Epithelial cell of esophagus (primary cell): ENCODE data around the gene ERCC3.
"Not testable (repeated sequence)": the region's sequence is repeated elsewhere in the genome, so short reads cannot be mapped to it uniquely, and the experiment has no call there.

Experiments used
- DNase-seq: peaks from one replicate; pipeline ENCODE4 v3.0.0; 2010; ENCODE audit warnings: low read depth
- H3K4me3 ChIP-seq: 2 replicates; pipeline ENCODE4 v1.5.1; 2011; ENCODE audit warnings: mild to moderate bottlenecking, low read length, control low read depth
- TF ChIP-seq, protein P1 (sequence below): IDR thresholded peaks from 2 replicates; pipeline ENCODE4 v1.5.1; 2011; ENCODE audit warnings: low read depth, mild to moderate bottlenecking, low read length, control low read depth, inconsistent platforms; ENCODE audit not compliant: insufficient read depth; ENCODE audit errors: missing control alignments

ERCC3 gene

DNA sequence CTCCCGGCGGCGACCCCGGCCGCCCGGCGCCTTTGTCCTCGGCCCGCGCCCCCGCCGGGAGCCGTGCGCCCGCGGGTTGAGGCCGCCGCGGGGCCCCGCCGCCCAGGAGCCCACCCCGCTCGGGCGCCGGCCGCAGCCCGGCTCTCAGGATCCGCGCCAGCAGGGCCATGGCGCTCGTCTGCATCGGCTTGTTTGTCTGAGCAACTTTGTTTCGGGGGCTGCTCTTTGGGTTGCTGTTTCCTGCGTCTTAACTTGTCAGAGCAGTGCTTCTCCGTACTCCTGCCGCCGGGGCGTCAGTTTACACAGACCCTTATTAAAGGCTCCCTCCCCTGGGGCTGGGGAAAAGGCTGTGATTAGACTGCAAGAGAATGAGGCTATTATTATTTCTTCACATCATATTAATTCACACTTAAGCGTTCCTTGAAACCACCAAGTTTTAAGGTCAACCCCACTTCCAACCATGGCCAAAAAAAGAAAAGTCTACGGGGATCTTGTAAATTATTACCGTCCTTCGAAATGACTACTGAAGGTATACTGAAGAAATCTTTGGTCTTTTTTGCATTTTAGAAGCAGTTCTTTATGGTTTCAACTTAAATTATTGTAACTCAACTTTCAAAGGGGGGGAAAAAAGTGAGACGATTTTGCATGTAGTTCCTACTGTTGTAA is 73.7 kb downstream of the ERCC3 start, which contains the start of gene CYP27C1:
CYP27C1 (minus strand) TSS at position 198 of the 666 bp plus-strand sequence; CDS start at position 169, 29 bp downstream.
- H3K4me3 ChIP-seq, result peak within 1 kb of the TSS; percentile 64
- DNase-seq, result no peak
- TF ChIP-seq, protein P1, sequence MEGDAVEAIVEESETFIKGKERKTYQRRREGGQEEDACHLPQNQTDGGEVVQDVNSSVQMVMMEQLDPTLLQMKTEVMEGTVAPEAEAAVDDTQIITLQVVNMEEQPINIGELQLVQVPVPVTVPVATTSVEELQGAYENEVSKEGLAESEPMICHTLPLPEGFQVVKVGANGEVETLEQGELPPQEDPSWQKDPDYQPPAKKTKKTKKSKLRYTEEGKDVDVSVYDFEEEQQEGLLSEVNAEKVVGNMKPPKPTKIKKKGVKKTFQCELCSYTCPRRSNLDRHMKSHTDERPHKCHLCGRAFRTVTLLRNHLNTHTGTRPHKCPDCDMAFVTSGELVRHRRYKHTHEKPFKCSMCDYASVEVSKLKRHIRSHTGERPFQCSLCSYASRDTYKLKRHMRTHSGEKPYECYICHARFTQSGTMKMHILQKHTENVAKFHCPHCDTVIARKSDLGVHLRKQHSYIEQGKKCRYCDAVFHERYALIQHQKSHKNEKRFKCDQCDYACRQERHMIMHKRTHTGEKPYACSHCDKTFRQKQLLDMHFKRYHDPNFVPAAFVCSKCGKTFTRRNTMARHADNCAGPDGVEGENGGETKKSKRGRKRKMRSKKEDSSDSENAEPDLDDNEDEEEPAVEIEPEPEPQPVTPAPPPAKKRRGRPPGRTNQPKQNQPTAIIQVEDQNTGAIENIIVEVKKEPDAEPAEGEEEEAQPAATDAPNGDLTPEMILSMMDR, result no peak

DNA sequence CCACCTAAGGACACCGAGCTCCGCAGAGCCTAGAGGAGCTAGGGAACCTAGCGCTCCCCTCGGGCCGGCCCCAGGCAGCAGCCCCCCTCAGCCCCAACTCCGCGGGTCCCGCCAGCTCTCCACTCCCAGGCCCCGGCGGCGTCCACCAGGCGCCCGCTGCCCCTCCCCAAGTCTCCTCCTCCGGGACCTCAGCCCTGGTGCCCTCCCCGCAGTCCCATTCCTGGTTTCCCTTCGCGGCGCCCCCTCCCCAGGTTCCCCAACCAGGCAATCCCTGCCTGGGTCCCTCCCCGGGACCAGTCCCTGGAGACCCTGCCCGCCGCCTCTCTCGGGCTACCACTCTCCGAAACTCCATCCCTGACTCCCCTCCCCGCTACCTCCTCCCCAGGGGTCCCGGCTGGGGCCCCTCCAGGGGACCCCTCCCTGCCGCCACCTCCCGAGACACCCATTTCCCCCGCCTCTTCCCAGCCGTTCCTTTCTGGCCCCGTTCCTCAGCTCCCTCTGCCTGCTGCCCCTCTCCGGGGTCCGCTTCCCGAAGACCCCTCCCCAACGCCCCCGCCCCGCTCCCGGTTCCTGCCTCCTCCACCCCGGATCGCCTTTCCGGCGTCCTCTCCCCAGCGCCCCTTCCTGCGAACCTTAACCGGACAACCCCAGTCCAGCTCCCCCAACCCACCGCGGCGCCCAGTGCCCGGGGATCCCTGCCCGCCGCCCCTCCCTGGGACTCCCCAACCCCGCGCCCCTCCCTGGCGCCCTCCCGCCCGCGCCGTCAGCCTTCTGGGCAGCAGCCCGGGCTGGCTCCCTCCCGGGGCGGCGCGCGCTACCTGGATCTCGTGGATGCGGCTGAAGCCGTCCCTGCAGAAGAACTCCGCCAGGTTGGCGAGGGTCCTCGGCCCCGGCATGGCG is 74.5 kb downstream of the ERCC3 start:
- peak overlapping the region; percentile 64 for H3K4me3 ChIP-seq
- peak; percentile 46 for DNase-seq
- TF ChIP-seq, protein P1, result no peak

DNA sequence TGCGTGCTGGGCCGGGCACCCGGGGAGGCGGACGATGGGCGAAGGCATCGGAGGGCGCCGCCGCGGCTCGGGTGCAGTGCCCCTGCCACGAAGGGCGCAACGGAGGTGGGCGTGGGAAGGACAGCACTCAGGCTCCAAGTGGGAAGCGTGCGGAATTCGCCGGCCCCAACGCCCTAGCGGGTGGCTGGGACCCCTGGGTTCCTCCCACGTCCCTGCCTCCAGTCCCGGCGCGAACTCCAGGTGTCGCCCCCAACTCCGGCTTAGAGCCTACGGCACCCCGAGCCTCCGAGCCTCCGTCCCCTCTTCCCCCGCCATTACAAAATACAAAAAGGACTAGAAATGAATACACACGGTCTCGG is 75.2 kb downstream of the ERCC3 start:
- no peak for DNase-seq
- TF ChIP-seq, protein P1, result no peak
- H3K4me3 ChIP-seq, result peak overlapping the region; percentile 64

DNA sequence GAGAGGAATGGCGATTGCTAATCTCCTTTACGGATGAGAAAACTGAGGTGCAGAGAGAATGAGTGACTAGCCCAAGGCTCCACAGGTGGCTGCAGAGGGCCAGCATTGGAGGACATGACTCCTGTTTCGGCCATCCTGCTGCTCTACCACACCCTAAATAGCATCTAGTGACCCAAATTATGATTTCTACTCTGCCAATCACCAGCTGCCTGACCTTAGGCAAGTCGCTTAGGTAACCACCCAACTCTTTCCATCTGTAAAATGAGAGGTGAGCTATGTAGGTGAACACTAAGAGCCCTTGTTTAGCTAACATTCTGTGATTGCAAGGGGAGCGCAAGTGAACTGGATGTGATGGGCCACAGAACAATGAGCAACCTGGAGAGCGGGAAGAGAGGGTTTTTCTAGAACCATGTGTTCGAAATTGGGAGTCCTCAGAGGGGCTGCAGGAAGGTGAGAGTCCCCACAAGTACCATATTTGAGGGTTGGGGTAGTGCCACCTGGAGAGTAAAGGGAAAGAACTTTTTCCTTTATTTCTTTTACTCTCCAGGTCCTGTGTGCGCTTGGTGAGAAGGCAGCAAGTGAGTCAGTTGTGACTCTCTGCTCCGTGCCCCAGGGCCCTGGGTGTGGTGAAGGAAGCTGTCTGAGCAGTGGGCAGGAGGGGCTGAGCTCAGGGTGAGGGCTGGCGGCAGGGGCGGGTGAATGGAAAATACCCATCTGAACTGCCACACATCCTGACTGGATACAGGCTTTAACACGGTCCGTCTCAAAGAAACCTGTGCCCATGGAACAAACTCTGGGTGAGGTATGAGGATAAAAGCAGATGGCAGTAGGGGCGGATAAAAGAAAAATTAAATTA is 76.2 kb downstream of the ERCC3 start:
- DNase-seq, result peak; percentile 98
- TF ChIP-seq, protein P1, result no peak
- H3K4me3 ChIP-seq, result peak overlapping the region; percentile 64

DNA sequence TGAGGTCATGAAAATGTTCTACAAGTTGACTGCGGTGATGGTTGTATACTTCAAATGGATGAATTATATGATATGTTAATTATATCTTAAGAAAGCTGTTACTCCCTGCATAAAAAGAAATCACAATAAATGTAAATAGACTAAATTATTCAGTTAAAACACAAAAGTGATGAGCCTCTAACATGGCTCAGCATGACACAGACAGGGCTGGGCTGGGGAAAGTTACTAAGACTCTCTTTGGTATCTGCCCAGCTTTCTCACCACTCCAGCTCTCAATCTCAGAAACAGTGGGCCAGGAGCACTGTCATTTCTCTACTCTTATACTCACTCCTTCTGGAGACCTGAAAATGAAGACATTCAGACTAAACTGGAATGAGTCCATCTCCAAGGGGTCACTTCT is 77.4 kb downstream of the ERCC3 start:
- TF ChIP-seq, protein P1, result no peak
- peak; percentile 33 for DNase-seq
- no peak overlapping the region for H3K4me3 ChIP-seq

DNA sequence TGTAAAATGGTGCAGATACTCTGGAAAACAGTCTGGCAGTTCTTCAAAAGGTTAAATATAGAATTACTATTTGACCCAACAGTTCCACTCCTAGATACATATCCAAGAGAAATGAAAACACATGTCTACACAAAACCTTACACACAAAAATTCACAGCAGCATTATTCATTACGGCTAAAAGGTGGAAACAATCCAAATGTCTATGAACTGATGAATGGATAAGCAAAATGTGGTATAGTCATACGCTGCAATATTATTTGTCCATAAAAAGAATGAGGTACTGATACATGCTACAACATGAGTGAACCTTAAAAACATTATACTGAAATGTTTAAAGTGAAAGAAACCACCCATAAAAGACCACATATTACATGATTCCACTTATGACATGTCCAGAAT is 77.8 kb downstream of the ERCC3 start:
- no peak overlapping the region for H3K4me3 ChIP-seq
- DNase-seq, result peak; percentile 48
- TF ChIP-seq, protein P1, result no peak

DNA sequence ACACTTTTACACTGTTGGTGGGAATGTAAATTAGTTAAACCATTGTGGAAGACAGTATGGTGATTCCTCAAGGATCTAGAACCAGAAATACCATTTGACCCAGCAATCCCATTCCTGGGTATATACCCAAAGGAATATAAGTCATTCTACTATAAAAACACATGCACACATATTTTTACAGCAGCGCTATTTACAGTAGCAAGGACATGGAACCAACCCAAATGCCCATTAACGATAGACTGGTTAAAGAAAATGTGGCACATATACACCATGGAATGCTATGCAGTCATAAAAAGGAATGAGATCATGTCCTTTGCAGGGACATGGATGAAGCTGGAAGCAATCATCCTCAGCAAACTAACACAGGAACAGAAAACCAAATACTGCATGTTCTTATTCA is 79.7 kb downstream of the ERCC3 start:
- H3K4me3 ChIP-seq, DNase-seq: not testable (repeated sequence)
